KOPT-K1 (cell line): ENCODE measurements around the gene XAB2.
"Not testable (repeated sequence)": the region's sequence is repeated elsewhere in the genome, so short reads cannot be mapped to it uniquely, and the experiment has no call there.

Experiments
- H3K27ac ChIP-seq: fragments of 200-600 bp; sonication (generic); 2 replicates; pipeline ENCODE4 v1.5.1; 2016; ENCODE audit warnings: antibody characterized with exemption, mild to moderate bottlenecking, low read depth, low read length; ENCODE audit not compliant: poor library complexity, severe bottlenecking
- H3K36me3 ChIP-seq: fragments of 200-600 bp; sonication (generic); 2 replicates; pipeline ENCODE4 v1.5.1; 2017; ENCODE audit warnings: antibody characterized with exemption, mild to moderate bottlenecking, low read length, moderate library complexity; ENCODE audit not compliant: insufficient read depth
- H3K9me3 ChIP-seq: fragments of 200-600 bp; sonication (generic); 2 replicates; pipeline ENCODE4 v1.5.1; 2017; ENCODE audit warnings: antibody characterized with exemption, low read length, mild to moderate bottlenecking; ENCODE audit not compliant: insufficient read depth, poor library complexity, severe bottlenecking

XAB2 gene

GRCh38 chr19:7658219-7658686 is 28.9 kb upstream of the XAB2 start:
- Histone ChIP-seq H3K9me3 (no peaks in the 10 kb centered on the region), H3K27ac (peak overlapping the region; percentile 79)

GRCh38 chr19:7657131-7657751 is 27.9 kb upstream of the XAB2 start:
- peak overlapping the region; percentile 42 for H3K27ac ChIP-seq
- no peaks in the 10 kb centered on the region for H3K36me3 ChIP-seq
- no peaks in the 10 kb centered on the region for H3K9me3 ChIP-seq

More at GRCh38 chr19:7658219-7658686, 28.9 kb upstream of the XAB2 start:
- H3K36me3 ChIP-seq, result no peaks in the 10 kb centered on the region

GRCh38 chr19:7655581-7655980 is 26.2 kb upstream of the XAB2 start:
- H3K9me3 ChIP-seq, result no peaks in the 10 kb centered on the region
- H3K27ac ChIP-seq, result no peak overlapping the region
- H3K36me3 ChIP-seq, result no peaks in the 10 kb centered on the region

GRCh38 chr19:7654401-7654800 is 25.1 kb upstream of the XAB2 start:
- Histone ChIP-seq H3K9me3 (no peaks in the 10 kb centered on the region), H3K27ac (no peak overlapping the region), H3K36me3 (no peaks in the 10 kb centered on the region)

GRCh38 chr19:7652061-7652641 is 22.8 kb upstream of the XAB2 start:
- Histone ChIP-seq H3K27ac (peak overlapping the region; percentile 53), H3K36me3 (no peaks in the 10 kb centered on the region; the same call in 1 of the 2 replicates), H3K9me3 (no peaks in the 10 kb centered on the region)

- H3K9me3 ChIP-seq, result no peaks in the 10 kb centered on the region
- no peak overlapping the region for H3K27ac ChIP-seq
- H3K36me3 ChIP-seq, result no peaks in the 10 kb centered on the region; the same call in 1 of the 2 replicates
Observed at GRCh38 chr19:7650148-7650547, 20.8 kb upstream of the XAB2 start.

- Histone ChIP-seq H3K27ac (no peak overlapping the region), H3K9me3 (no peaks in the 10 kb centered on the region), H3K36me3 (peaks cover 10% of the 10 kb centered on the region; the same call in 1 of the 2 replicates)
Observed at GRCh38 chr19:7648265-7649014, 19.1 kb upstream of the XAB2 start.

- H3K36me3 ChIP-seq, result peaks cover 10% of the 10 kb centered on the region; the same call in 1 of the 2 replicates
- H3K27ac ChIP-seq, result no peak overlapping the region
- no peaks in the 10 kb centered on the region for H3K9me3 ChIP-seq
Observed at GRCh38 chr19:7647156-7647555, 17.8 kb upstream of the XAB2 start.

GRCh38 chr19:7646426-7646700 is 17.0 kb upstream of the XAB2 start:
- H3K9me3 ChIP-seq, result no peaks in the 10 kb centered on the region
- H3K27ac ChIP-seq, result no peak overlapping the region
- peaks cover 10% of the 10 kb centered on the region; the same call in 1 of the 2 replicates for H3K36me3 ChIP-seq

- Histone ChIP-seq H3K9me3 (no peaks in the 10 kb centered on the region), H3K27ac (no peak overlapping the region), H3K36me3 (peaks cover 10% of the 10 kb centered on the region; the same call in 1 of the 2 replicates)
Observed at GRCh38 chr19:7645656-7646425, 16.5 kb upstream of the XAB2 start.

GRCh38 chr19:7645163-7645562 is 15.8 kb upstream of the XAB2 start:
- H3K27ac ChIP-seq, result no peak overlapping the region
- peaks cover 11% of the 10 kb centered on the region; the same call in 1 of the 2 replicates for H3K36me3 ChIP-seq
- no peaks in the 10 kb centered on the region for H3K9me3 ChIP-seq

- no peak overlapping the region for H3K27ac ChIP-seq
- H3K9me3 ChIP-seq, result no peaks in the 10 kb centered on the region
- H3K36me3 ChIP-seq, result peaks cover 18% of the 10 kb centered on the region; the same call in 1 of the 2 replicates
Observed at GRCh38 chr19:7644550-7644877, 15.2 kb upstream of the XAB2 start.

GRCh38 chr19:7643629-7644549 is 14.5 kb upstream of the XAB2 start:
- H3K27ac ChIP-seq, H3K9me3 ChIP-seq: not testable (repeated sequence)
- peaks cover 18% of the 10 kb centered on the region; the same call in 1 of the 2 replicates for H3K36me3 ChIP-seq

GRCh38 chr19:7643031-7643415 is 13.7 kb upstream of the XAB2 start:
- peaks cover 18% of the 10 kb centered on the region; the same call in 1 of the 2 replicates for H3K36me3 ChIP-seq
- H3K27ac ChIP-seq, result no peak overlapping the region
- no peaks in the 10 kb centered on the region for H3K9me3 ChIP-seq
